Measurements from ENCODE around the gene DOCK10.

Gene DOCK10

GRCh38 chr2:225030893-225031292, 11.4 kb downstream of the DOCK10 start:
- Histone ChIP-seq H3K27me3 (ENCODE audit: insufficient read depth, low read length) (no peaks in the 10 kb centered on the region), H3K4me1 (ENCODE audit: control insufficient read depth, insufficient read depth, low read length, unreplicated experiment) (peaks cover 18% of the 10 kb centered on the region), H3K4me3 (ENCODE audit: low read depth, low read length) (no peak overlapping the region), H3K79me2 (ENCODE audit: control insufficient read depth, insufficient read depth, low read length, unreplicated experiment) (peaks cover 76% of the 10 kb centered on the region), H2AFZ (ENCODE audit: low read length, unreplicated experiment) (no peak overlapping the region), H3K27ac (ENCODE audit: low read depth, low read length) (no peak overlapping the region), H3K36me3 (ENCODE audit: insufficient read depth, low read length) (0 out of 2 replicates have a peak, but pooled peaks cover 8% of the 10 kb centered on the region)

GRCh38 chr2:225030203-225030602, 12.1 kb downstream of the DOCK10 start:
- Histone ChIP-seq H3K79me2 (ENCODE audit: control insufficient read depth, insufficient read depth, low read length, unreplicated experiment) (peaks cover 75% of the 10 kb centered on the region), H2AFZ (ENCODE audit: low read length, unreplicated experiment) (no peak overlapping the region), H3K27me3 (ENCODE audit: insufficient read depth, low read length) (no peaks in the 10 kb centered on the region), H3K4me3 (ENCODE audit: low read depth, low read length) (no peak overlapping the region), H3K27ac (ENCODE audit: low read depth, low read length) (no peak overlapping the region), H3K4me1 (ENCODE audit: control insufficient read depth, insufficient read depth, low read length, unreplicated experiment) (peaks cover 25% of the 10 kb centered on the region), H3K36me3 (ENCODE audit: insufficient read depth, low read length) (0 out of 2 replicates have a peak, but pooled peaks cover 8% of the 10 kb centered on the region)

GRCh38 chr2:225028572-225028971, 13.7 kb downstream of the DOCK10 start:
- Histone ChIP-seq H3K4me1 (ENCODE audit: control insufficient read depth, insufficient read depth, low read length, unreplicated experiment) (peaks cover 28% of the 10 kb centered on the region), H3K27me3 (ENCODE audit: insufficient read depth, low read length) (no peaks in the 10 kb centered on the region), H3K36me3 (ENCODE audit: insufficient read depth, low read length) (0 out of 2 replicates have a peak, but pooled peaks cover 3% of the 10 kb centered on the region), H3K4me3 (ENCODE audit: low read depth, low read length) (no peak overlapping the region), H2AFZ (ENCODE audit: low read length, unreplicated experiment) (no peak overlapping the region), H3K27ac (ENCODE audit: low read depth, low read length) (no peak overlapping the region), H3K79me2 (ENCODE audit: control insufficient read depth, insufficient read depth, low read length, unreplicated experiment) (peaks cover 73% of the 10 kb centered on the region)

- Histone ChIP-seq H2AFZ (ENCODE audit: low read length, unreplicated experiment) (no peak overlapping the region), H3K4me1 (ENCODE audit: control insufficient read depth, insufficient read depth, low read length, unreplicated experiment) (peaks cover 28% of the 10 kb centered on the region), H3K27me3 (ENCODE audit: insufficient read depth, low read length) (no peaks in the 10 kb centered on the region), H3K4me3 (ENCODE audit: low read depth, low read length) (no peak overlapping the region), H3K27ac (ENCODE audit: low read depth, low read length) (peak overlapping the region; percentile 67), H3K36me3 (ENCODE audit: insufficient read depth, low read length) (0 out of 2 replicates have a peak, but pooled peaks cover 3% of the 10 kb centered on the region), H3K79me2 (ENCODE audit: control insufficient read depth, insufficient read depth, low read length, unreplicated experiment) (peaks cover 77% of the 10 kb centered on the region)
Observed at GRCh38 chr2:225027061-225027762, 15.1 kb downstream of the DOCK10 start.

GRCh38 chr2:225025917-225026571, 16.2 kb downstream of the DOCK10 start:
- Histone ChIP-seq H3K27ac (ENCODE audit: low read depth, low read length) (peak overlapping the region; percentile 67), H3K36me3 (ENCODE audit: insufficient read depth, low read length) (0 out of 2 replicates have a peak, but pooled peaks cover 7% of the 10 kb centered on the region), H3K4me3 (ENCODE audit: low read depth, low read length) (no peak overlapping the region; the same call in 1 of the 2 replicates), H3K4me1 (ENCODE audit: control insufficient read depth, insufficient read depth, low read length, unreplicated experiment) (peaks cover 28% of the 10 kb centered on the region), H2AFZ (ENCODE audit: low read length, unreplicated experiment) (no peak overlapping the region), H3K27me3 (ENCODE audit: insufficient read depth, low read length) (no peaks in the 10 kb centered on the region), H3K79me2 (ENCODE audit: control insufficient read depth, insufficient read depth, low read length, unreplicated experiment) (peaks cover 79% of the 10 kb centered on the region)

GRCh38 chr2:225022188-225022587, 20.1 kb downstream of the DOCK10 start:
- H3K36me3 ChIP-seq (ENCODE audit: insufficient read depth, low read length) = 0 out of 2 replicates have a peak, but pooled peaks cover 5% of the 10 kb centered on the region
- no peak overlapping the region for H2AFZ ChIP-seq (ENCODE audit: low read length, unreplicated experiment)
- H3K27me3 ChIP-seq (ENCODE audit: insufficient read depth, low read length) = no peaks in the 10 kb centered on the region
- peaks cover 42% of the 10 kb centered on the region for H3K4me1 ChIP-seq (ENCODE audit: control insufficient read depth, insufficient read depth, low read length, unreplicated experiment)
- H3K4me3 ChIP-seq (ENCODE audit: low read depth, low read length) = no peak overlapping the region
- peaks cover 85% of the 10 kb centered on the region for H3K79me2 ChIP-seq (ENCODE audit: control insufficient read depth, insufficient read depth, low read length, unreplicated experiment)
- no peak overlapping the region for H3K27ac ChIP-seq (ENCODE audit: low read depth, low read length)

GRCh38 chr2:225020168-225020849, 22.0 kb downstream of the DOCK10 start:
- H3K79me2 ChIP-seq (ENCODE audit: control insufficient read depth, insufficient read depth, low read length, unreplicated experiment) = peaks cover 79% of the 10 kb centered on the region
- peaks cover 25% of the 10 kb centered on the region for H3K4me1 ChIP-seq (ENCODE audit: control insufficient read depth, insufficient read depth, low read length, unreplicated experiment)
- H3K27ac ChIP-seq (ENCODE audit: low read depth, low read length) = no peak overlapping the region
- no peak overlapping the region; the same call in 1 of the 2 replicates for H3K4me3 ChIP-seq (ENCODE audit: low read depth, low read length)
- H3K27me3 ChIP-seq (ENCODE audit: insufficient read depth, low read length) = no peaks in the 10 kb centered on the region
- 0 out of 2 replicates have a peak, but pooled peaks cover 5% of the 10 kb centered on the region for H3K36me3 ChIP-seq (ENCODE audit: insufficient read depth, low read length)
- no peak overlapping the region for H2AFZ ChIP-seq (ENCODE audit: low read length, unreplicated experiment)

GRCh38 chr2:225019105-225019504, 23.2 kb downstream of the DOCK10 start:
- Histone ChIP-seq H3K4me1 (ENCODE audit: control insufficient read depth, insufficient read depth, low read length, unreplicated experiment) (peaks cover 25% of the 10 kb centered on the region), H3K27ac (ENCODE audit: low read depth, low read length) (no peak overlapping the region), H3K27me3 (ENCODE audit: insufficient read depth, low read length) (no peaks in the 10 kb centered on the region), H2AFZ (ENCODE audit: low read length, unreplicated experiment) (no peak overlapping the region), H3K4me3 (ENCODE audit: low read depth, low read length) (no peak overlapping the region), H3K79me2 (ENCODE audit: control insufficient read depth, insufficient read depth, low read length, unreplicated experiment) (peaks cover 74% of the 10 kb centered on the region), H3K36me3 (ENCODE audit: insufficient read depth, low read length) (0 out of 2 replicates have a peak, but pooled peaks cover 5% of the 10 kb centered on the region)

- no peak overlapping the region for H2AFZ ChIP-seq (ENCODE audit: low read length, unreplicated experiment)
- H3K27ac ChIP-seq (ENCODE audit: low read depth, low read length) = no peak overlapping the region
- H3K27me3 ChIP-seq (ENCODE audit: insufficient read depth, low read length) = no peaks in the 10 kb centered on the region
- H3K79me2 ChIP-seq (ENCODE audit: control insufficient read depth, insufficient read depth, low read length, unreplicated experiment) = peaks cover 74% of the 10 kb centered on the region
- 0 out of 2 replicates have a peak, but pooled peaks cover 5% of the 10 kb centered on the region for H3K36me3 ChIP-seq (ENCODE audit: insufficient read depth, low read length)
- H3K4me1 ChIP-seq (ENCODE audit: control insufficient read depth, insufficient read depth, low read length, unreplicated experiment) = peaks cover 36% of the 10 kb centered on the region
- H3K4me3 ChIP-seq (ENCODE audit: low read depth, low read length) = no peak overlapping the region
Observed at GRCh38 chr2:225017713-225018112, 24.6 kb downstream of the DOCK10 start.

GRCh38 chr2:225017098-225017685, 25.1 kb downstream of the DOCK10 start:
- H3K27ac ChIP-seq (ENCODE audit: low read depth, low read length) = no peak overlapping the region
- H3K27me3 ChIP-seq (ENCODE audit: insufficient read depth, low read length) = no peaks in the 10 kb centered on the region
- H2AFZ ChIP-seq (ENCODE audit: low read length, unreplicated experiment) = no peak overlapping the region
- H3K4me3 ChIP-seq (ENCODE audit: low read depth, low read length) = no peak overlapping the region
- H3K4me1 ChIP-seq (ENCODE audit: control insufficient read depth, insufficient read depth, low read length, unreplicated experiment) = peaks cover 38% of the 10 kb centered on the region
- H3K36me3 ChIP-seq (ENCODE audit: insufficient read depth, low read length) = 0 out of 2 replicates have a peak, but pooled peaks cover 5% of the 10 kb centered on the region
- H3K79me2 ChIP-seq (ENCODE audit: control insufficient read depth, insufficient read depth, low read length, unreplicated experiment) = peaks cover 73% of the 10 kb centered on the region
